ENCODE data around the gene FARSB.

Gene FARSB

DNA sequence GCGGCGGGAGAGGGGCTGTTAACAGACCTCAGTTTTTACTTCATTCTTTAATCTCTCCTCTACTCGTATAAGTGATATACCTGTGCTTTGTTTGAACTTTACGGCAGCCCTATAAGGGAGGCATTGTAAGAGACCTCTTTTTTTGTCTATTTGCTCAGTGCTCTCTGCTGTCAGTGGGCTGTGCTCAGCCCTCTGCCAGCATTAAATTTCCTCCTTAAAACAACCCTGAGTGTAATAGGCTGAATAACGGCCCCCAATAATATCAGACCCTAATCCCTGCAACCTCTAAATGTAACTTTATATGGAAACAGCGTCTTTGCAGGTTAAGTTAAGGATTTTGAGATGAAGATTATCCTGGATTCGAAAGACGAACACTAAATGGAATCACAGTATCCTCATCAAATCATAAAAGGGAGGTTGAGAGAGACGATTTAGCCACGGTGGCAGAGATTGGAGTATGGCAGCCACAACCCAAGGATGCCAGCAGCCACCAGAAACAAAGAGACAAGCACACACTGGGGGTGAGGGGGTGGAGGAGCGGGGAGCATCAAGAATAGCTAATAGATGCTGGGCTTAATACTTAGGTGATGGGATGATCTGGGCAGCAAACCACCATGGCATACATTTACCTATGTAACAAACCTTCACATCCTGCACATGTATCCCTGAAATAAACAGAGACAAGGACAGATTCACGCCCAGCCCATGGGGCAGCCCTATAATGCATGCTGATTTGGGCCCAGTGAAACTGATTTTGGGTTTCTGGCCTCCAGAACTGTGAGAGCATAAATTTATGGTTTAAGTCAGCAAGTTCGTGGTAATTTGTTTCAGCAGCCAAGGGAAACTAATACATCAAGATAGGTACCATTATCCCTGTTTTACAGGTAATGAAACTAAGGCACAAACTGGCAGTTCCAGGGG is 894 bp upstream of the FARSB start:
- no peak for DNase-seq

DNA sequence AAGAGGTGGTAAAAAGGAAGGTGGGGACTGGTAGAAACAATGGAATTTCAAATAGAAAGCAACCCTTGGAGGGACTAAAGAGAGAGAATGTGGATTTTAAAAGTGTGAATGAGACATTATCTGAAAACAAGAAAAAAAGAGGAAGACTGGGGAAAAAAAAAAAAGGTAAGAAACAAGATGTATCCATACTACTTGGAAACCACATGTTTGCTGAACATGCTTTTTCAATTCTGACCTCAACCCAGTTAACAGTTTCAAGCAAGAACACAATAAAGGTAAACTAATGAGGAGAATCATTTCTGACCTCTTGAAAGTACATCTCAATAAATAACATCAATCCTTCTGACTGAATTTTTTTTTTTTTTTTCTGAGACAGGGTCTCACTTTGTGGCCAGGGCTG is 2.6 kb downstream of the FARSB start:
- no peak for DNase-seq

DNA sequence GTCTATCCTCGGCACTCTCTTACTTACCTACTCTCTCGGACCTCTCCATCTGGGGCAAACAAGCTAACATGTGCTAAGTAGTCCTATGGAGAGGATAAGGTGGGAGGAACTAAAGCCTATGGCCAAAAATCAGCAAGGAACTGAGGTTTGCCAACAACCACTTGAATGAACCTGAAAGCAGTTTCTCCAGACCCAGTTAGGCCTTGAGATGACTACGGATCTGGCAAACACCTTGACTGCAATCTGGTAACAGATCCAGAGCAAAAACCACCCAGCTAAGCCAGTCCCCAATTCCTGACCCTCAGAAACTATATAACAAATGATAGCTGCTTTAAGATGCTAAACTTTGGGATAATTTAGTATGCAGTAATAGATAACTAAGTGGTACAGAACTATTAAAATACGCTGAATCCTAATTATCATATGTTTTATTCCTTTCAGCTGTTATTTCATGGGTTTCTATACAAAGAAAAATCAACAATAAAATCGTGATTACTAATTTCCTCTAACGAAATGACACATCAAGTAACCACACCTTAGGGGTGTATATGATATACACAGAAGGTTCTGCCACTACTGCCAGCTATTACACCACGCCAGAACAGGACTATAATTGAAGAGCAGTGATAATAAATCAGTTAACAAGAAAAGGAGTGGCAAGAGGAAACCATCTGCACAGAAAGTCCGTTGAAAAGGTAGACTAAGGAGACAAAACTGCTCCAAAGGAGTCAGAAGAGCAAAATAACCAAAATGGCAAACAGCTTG is 3.2 kb downstream of the FARSB start:
- DNase-seq = no peak

DNA sequence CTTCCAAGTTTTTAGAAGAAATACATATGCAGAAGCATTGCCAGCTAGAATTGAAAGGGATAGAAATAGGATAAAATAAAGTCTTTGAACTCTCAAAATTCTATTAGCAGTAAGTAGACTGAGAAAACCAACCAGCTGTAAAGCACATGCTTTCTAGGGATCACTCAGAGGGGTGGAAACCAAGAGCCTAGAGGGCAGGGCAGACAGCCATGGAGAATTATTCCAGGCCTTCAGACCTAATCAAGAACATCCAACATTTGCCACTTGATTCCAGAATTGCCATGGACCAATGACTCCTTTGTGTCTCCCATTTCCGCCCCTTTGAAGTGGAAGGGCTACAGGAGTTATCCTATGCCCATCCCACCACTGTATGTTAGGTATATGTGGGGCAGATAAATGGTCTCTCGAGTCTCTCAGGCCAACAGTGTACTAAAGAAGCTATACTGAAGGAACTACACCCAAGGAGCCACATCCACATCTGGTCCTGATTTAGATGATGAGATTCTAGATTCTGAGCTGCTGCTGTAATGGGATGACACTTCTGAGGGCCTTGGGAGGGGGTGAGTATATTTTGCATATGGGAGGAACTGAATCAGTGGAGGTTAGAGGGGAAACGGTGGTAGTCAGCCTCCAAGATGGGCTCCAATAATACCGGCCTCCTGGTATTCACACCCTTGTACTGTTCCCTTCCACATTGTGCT is 4.0 kb downstream of the FARSB start:
- no peak for DNase-seq

DNA sequence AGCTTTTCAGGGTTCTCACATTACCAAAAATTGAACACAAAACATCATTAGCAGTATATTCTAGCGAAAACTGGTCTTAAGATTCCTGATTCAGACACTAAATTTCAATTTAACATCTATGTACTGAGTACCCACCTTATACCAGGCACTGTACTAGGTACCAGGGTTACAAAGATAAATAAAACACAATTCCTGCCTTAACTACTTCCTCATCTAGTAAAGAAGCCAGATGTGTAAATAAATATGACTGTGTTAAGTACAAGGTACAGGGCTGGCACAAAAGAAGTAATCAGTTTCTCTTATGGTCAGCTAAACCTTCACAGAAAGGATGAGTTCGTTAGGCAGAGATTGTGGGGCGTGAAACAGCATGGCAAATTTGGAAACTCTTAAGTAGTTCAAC is 6.1 kb downstream of the FARSB start:
- no peak for DNase-seq

DNA sequence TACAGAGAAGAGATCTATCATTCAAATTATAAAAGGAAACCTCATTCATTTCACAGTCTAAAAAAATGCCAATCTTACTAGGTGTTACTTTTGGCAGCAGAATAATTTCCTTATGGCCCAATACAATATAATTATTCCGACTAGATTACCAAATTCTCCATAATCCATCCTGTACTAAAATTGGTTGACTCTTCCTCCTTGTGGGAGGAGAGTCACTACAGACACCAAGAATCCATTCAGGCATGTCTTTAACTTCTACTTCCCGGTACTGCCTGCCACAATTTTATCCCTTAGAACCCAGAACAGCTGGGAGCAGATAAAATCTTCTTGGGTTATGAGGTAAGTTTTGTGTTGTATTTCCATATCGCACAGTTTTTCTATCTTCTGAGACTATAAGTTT is 9.9 kb downstream of the FARSB start:
- no peak for DNase-seq

DNA sequence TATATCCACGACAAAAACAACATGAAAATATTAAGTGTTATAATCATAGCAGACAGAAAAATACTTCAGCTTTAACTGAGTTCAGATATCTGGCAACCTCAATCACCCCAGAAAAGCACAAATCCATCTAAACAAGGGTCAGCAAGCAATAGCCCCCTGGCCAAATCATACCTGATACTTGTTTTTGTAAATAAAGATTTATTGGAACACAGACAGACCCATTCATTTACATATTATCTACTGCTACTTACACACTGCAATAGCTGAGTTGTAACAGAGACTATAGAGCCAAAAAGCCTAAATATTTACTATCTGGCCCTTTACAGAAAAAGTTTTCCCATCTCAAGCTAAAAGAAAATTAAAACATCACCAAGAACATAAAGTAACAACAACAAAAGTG is 12.8 kb downstream of the FARSB start:
- DNase-seq = no peak

DNA sequence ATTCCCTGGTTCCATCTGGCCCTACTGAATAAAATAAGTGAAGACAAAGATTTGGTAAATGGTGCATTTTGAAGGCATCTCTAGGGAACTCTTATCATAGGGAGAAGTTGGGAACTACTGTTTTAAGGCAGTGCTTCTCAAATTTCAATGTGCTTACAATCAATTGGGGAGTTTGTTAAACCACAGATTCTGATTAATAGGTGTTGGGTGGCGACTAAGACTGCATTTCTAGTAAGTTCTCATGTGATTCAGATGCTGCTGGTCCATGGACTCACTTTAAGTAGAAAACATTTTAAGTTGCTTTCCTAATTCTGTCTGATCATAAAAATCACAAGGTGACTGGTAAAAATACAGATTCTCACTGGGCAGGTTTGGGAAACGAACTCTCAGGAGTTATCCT is 14.6 kb downstream of the FARSB start:
- no peak for DNase-seq

DNA sequence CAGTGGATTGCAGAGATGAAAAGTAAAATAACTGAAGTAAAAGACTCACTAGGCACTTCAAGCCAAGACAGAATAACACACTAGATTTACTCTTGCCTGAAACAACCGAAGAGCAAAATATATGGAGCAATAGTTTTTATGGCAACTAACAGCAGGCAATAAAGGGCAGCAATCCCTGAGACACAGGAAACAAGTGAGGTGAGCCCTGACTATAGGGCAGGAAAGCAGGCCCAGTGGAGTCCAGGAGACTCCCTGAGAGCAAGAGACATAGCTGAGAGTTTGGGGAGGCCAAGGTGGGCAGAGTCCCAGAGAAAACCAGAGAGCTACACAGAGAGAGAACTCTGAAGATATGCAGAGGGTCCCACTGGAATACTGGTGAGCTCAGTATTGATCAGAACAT is 18.8 kb downstream of the FARSB start:
- DNase-seq = no peak

DNA sequence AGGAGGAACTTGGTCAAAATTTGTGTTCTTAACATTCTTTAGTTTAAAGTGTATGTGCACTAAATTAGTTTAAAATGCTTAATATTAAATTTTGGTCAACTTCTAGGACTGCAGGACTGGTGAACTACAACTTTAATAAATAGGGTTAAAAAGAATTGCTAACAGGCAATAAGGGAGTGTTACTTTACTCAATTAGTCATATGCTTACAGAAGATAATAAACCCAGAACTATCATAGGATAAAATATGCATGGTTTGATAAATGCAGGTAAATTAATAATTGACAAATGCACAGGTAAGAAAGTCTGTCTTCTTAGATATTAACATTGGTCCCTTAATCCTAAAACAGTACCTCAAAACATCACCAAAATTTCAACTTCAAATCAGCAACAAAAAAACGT is 20.6 kb downstream of the FARSB start:
- DNase-seq = no peak

DNA sequence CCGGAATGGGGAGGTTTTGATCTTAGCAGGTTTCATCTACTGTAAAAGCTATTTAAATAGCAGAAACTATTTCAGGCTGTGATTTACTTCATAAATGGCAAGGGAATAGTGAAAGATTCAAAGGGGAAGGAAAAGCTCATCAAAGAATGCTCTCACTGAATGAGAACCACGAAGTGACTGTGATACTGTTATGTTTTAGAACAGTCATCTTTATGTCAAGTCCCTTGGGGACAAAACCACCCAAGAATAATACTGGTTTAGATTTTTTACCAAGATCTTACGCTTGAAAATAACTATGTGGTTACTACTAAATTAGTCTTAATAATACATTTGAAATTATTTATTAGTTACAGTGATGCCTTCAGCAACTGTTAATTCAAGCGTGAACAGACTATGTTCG is 28.1 kb downstream of the FARSB start:
- DNase-seq = no peak

DNA sequence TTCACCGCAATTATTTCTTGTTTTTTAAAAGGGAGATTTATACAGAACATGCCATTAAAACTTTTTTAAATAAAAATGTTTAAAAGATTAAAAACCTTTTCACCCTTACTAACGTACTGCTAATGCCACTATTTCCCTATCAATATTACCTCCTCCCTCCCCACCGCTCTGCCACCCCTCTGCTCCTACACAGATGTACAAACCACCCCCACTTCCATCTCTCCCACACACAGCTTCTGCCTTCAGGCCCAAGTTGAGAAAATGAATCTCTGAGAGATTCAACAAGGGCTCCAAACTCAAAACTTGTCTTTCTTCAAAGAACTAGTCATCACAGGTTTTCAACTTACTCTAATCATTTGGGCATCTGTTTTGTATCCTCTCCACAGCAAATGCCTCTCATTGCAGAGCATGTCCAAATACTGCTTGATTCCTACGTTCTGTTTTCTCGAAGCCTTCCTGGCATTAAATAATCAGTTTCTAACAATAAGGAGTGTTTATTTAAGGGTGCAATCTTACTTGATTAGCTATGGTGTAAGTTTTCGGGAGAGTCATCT is 32.1 kb downstream of the FARSB start:
- no peak for DNase-seq

DNA sequence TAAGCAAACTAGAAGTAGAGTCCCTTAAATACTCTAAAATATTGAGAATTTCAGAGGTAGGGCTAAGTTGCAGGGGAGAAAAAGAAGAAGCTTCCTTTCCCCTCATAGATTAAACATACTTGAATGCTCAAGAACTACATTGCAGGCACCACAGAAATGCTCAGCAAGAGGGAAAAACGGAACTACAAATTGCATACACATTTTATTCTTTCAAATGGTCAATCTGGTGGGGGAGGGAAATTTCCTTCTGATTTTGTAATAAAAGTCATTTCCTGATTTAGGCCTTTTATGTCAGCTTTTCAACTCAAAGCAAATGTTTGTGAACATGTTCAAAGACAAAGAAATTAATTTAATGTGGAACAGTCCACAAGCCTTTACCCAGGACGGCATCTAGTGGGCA is 33.0 kb downstream of the FARSB start:
- no peak for DNase-seq

DNA sequence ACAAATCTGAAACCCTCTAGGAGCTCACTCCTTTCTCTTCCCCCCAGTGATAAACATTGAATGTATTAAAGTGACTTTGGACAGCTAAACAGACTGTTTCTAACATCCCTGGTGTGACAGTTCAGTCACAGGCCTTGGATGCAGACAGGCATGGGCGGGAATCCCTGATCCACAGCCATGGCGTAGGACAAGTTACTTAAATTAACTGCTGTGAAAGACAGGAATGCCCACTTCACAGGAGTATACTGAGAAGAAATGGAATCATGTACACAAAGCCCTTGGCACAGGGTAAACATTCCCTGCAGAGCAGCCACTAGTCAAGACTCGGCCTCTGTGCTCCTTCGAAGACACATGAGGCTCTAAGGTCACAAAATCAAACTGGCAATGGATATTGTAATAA is 34.0 kb downstream of the FARSB start:
- DNase-seq = no peak

DNA sequence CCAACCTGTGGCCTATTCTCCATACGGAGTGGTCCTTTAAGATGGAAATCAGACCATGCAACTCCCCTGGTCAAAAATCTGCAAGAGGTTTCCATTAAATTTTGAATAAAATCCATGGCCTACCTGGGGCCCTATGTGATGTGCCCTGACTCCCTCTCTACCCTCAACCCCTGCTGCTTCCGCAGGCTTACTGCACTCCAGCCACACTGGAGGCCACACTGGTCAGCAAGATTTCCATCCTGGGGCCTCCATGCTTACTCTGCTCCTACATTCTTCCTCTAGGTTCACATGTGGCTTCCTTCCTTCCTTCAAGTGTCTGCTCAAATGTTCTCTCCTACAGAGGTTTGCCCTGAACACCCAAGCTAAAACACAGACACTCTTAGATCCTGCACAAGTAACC is 40.6 kb downstream of the FARSB start:
- no peak for DNase-seq

DNA sequence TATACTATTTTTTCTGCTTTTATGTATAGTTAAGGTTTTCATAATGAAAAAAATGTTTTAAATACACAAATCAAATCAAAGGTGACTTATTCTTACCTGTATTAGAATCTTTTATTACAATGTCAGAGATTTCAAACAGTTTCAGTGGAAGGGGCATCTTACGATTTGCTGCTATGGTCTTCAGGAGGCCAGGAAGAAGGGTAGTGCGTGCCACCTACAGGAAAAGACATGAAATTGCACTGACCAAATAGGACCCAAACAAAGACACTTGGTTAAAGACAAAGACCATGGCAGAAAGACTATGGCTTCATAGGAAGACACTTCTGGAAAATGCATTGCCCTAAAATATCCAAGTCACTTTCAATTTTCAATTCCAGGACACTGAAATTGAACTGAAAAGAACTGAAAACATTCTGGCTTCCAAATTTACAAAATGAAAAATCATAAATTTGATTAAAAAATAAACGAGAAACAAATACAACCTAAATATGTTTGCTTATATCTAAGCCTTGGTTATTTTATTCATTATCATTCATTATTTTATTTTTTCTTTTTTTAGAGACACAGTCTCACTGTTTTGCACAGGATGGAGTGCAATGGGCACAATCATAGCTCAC is 42.1 kb downstream of the FARSB start:
- DNase-seq = peak; percentile 15

DNA sequence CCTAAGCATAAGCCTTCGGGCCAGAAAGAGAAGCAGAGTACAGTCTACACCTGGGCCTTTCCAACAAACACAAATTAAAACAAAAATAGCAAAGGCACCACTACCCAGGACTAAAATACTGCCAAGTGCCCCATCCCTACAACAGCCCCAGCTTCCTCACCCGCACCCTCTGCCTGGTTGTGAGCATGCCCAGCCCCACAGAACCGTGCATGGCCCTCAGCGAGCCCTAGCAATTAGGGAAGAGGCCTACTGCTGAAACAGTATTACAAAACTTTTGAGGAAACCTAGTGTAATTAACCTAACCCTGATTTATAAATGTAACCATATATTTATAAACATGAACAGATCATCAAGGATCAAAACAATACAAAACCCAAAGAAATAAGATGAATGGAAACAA is 44.2 kb downstream of the FARSB start:
- DNase-seq = no peak

DNA sequence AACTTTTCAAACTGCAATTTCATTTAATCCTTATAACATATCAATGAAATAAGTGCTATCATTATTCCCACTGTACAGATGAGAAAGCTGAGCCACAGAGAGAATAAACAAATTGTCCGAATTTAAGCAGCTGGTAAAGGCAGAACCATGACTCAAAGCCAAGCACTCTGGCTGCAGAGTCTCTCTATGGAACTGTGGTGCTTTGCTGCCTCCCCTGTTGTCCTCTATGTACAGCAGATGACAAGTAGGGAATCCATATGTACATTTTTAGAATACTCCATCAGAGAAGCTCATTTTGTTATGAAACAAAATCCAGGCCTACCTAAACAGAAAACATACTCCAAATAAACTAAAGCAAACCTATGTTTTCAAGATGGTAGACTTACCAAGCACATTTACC is 45.1 kb downstream of the FARSB start:
- no peak for DNase-seq

DNA sequence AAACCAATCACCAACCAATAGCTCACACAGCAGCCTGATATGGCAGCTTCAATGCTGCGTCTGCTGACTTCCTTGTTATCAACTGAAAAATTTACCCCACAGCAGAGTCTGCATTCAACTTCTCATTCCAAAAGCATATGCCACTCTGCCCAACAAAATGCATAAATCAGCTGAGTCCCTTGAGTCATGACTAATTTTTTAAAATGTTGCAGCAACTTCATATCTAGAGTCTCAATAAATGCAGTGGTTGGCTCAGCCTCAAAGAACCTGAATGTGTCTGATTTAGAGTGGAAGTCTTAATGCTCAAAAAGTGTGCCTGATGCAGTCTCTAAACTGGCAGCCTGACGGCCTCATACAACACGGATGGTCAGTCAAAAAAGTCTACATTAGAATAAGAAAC is 46.5 kb downstream of the FARSB start:
- no peak for DNase-seq

DNA sequence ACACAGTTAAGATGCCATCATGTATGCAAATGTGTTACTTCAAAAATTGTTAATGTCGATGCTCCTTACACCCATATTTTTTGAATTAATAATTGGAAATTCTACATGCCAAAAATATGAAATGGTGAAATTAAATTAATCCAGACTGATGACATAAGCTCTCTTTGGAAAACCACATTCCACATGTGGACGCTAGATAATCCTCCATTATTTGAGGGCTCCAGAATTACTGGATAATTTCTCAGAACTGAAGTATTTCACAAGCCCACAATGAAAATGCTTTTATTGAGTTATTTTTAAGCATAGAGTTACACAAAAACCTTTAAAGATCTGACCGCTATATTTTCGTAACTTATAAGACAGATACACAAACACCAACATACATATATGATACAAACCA is 47.8 kb downstream of the FARSB start:
- no peak for DNase-seq

DNA sequence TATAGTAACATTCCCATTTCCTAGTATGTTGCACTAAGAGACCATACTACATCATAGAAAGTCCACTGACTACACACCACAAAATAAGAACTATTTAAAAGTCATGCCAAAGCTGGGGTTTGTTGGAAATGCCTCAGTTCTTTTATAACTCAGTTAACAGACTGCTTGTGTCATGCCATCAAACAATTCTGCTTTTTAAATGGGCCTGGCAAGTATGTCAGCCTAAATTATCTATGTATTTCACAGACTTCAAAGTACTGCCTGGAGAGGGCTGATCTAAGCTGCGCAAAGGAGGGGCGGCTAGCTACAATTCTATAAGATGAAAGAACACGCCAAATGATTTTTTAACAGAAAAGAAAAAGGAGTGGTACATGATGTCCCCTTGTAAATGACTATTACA is 49.6 kb downstream of the FARSB start:
- no peak for DNase-seq

DNA sequence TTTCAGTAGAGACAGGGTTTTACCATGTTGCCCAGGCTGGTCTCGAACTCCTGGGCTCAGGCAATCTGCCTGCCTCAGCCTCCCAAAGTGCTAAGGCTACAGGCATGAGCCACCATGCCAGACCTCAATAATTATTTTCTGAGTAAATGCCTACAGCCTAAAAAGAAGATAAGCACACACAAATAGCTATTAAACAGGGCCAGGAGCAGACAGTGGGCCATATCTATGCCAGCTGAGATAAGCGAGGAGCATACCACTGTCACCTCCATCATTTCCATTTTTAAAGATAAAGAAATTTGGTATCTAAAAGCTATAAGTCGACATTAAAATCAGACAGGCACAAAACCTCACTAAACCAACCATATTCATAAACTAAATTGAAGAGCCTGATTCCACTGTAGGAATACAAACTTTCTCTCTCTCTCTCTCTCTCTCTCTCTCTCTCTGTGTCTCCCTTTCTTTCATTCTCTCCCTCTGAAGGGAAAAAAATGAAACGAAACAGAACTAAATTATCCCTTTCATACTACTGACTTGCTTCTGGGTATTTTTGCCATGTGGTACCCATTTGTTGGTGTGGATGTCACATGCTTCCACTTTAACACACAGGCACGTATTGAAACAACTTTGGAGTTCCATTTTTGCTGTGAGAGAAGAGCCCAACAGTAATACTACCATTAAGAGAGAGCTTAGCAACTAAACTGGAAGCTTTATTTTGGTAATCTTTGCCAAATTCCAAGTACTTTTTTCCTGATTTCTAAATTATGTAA is 51.0 kb downstream of the FARSB start:
- DNase-seq = no peak
